Activated CD4-positive, alpha-beta memory T cell treated with anti-CD3 and anti-CD28 coated beads, Interleukin-2, amount 10 ng/mL, durations not matched to agents 7 days and 5 days (primary cell): ENCODE data around the gene ACSS2. TPM values are rescaled to one million over a fixed set of nuclear protein-coding genes. Genes with fewer than 3 reads are reported as not detected.
"Not testable (repeated sequence)": the region's sequence is repeated elsewhere in the genome, so short reads cannot be mapped to it uniquely, and the experiment has no call there.

Source experiments
- CTCF ChIA-PET: fragments of 350-600 bp; sonication (Branson Sonifier 250); formaldehyde crosslinking; loops from one replicate; lab custom pipeline; 2021; ENCODE audit warnings: antibody characterized with exemption, inconsistent platforms; lab: Charles Lee
- POLR2A ChIA-PET: fragments of 350-600 bp; sonication (Branson Sonifier 250); formaldehyde crosslinking; loops from one replicate; lab custom pipeline; 2021; ENCODE audit warnings: antibody characterized with exemption; lab: Charles Lee
- DNase-seq: peaks from one replicate; pipeline ENCODE4 v3.0.0-alpha.2; 2020
- H3K27ac Mint-ChIP-seq: one replicate; pipeline ENCODE4 v1.8.0; 2021; ENCODE audit warnings: mild to moderate bottlenecking, mixed read lengths
- H3K27me3 Mint-ChIP-seq: one replicate; pipeline ENCODE4 v1.8.0; 2021; ENCODE audit warnings: mixed read lengths
- H3K36me3 Mint-ChIP-seq: one replicate; pipeline ENCODE4 v1.8.0; 2021; ENCODE audit warnings: low read depth, mixed read lengths
- H3K4me1 Mint-ChIP-seq: one replicate; pipeline ENCODE4 v1.8.0; 2021; ENCODE audit warnings: mixed read lengths
- H3K4me3 Mint-ChIP-seq: one replicate; pipeline ENCODE4 v1.8.0; 2021; ENCODE audit warnings: mild to moderate bottlenecking, mixed read lengths
- H3K9me3 Mint-ChIP-seq: one replicate; pipeline ENCODE4 v1.8.0; 2021; ENCODE audit warnings: mixed read lengths
- total RNA-seq, 2 experiments: library from RNA; stranded (reverse); gene quantifications; one replicate each; pipeline ENCODE4 v1.2.3, GENCODE V29; 2021

ACSS2 gene
- total RNA-seq, 2 experiments from 2014 or later: 43.5 to 47.5 TPM

GRCh38 chr20:34880215-34880850 is 3.9 kb downstream of the ACSS2 start:
- peaks cover 33% of the 10 kb centered on the region for H3K36me3 Mint-ChIP-seq
- no peak for DNase-seq
- no peaks in the 10 kb centered on the region for H3K9me3 Mint-ChIP-seq
- H3K27ac Mint-ChIP-seq: no peak overlapping the region
- ChIA-PET POLR2A (interaction anchor here (0.6 to 1.1 kb wide), 3 partner anchors 38 to 1149 kb away, joined by 3 to 4 read pairs (median 3); no protein-coding TSS in a partner anchor), CTCF (interaction anchor here (0.7 to 1.2 kb wide), 3 partner anchors 10 to 277 kb away, joined by 3 to 4 read pairs (median 3); no protein-coding TSS in a partner anchor)
- no peaks in the 10 kb centered on the region for H3K27me3 Mint-ChIP-seq
- H3K4me3 Mint-ChIP-seq: no peak overlapping the region
- H3K4me1 Mint-ChIP-seq: peaks cover 54% of the 10 kb centered on the region

- H3K9me3 Mint-ChIP-seq, H3K4me3 Mint-ChIP-seq, H3K27me3 Mint-ChIP-seq, H3K27ac Mint-ChIP-seq, DNase-seq: not testable (repeated sequence)
- ChIA-PET POLR2A (interaction anchor here (0.6 to 1.1 kb wide), 3 partner anchors 37 to 1148 kb away, joined by 3 to 4 read pairs (median 3); no protein-coding TSS in a partner anchor), CTCF (interaction anchor here (0.7 to 1.2 kb wide), 2 partner anchors 10 to 276 kb away, joined by 3 to 4 read pairs; no protein-coding TSS in a partner anchor)
- Mint-ChIP-seq H3K36me3 (peaks cover 36% of the 10 kb centered on the region), H3K4me1 (peaks cover 47% of the 10 kb centered on the region)
These were observed 4.6 kb downstream of the ACSS2 start for GRCh38 chr20:34880971-34881370.

DNA sequence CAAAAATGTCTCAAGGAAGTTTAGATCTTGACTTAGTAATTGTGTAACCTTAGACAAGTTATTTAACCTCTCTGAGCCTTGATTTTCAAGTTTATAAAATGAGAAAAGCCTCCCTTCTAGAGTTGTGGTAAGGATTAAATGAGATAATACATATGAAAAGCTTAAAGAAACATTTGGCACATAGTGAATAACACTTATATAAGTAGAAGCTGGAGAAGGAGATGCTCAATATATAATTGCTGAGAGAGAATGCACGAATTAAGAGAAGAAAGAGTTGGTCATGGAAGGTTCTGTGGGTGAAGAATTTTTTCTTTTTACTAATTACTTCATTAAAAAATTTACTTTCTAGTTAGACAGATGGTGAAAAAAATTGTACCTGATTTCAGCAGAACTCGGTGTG is 5.3 kb downstream of the ACSS2 start:
- Mint-ChIP-seq H3K27me3 (no peaks in the 10 kb centered on the region), H3K36me3 (peaks cover 37% of the 10 kb centered on the region), H3K4me3 (no peak overlapping the region), H3K9me3 (no peaks in the 10 kb centered on the region), H3K27ac (no peak overlapping the region), H3K4me1 (peaks cover 44% of the 10 kb centered on the region)
- CTCF ChIA-PET: interaction anchor here (1.2 to 2.0 kb wide), 2 partner anchors 7 to 9 kb away, joined by 3 to 8 read pairs; no protein-coding TSS in a partner anchor
- no peak for DNase-seq
- POLR2A ChIA-PET: no interaction called here

DNA sequence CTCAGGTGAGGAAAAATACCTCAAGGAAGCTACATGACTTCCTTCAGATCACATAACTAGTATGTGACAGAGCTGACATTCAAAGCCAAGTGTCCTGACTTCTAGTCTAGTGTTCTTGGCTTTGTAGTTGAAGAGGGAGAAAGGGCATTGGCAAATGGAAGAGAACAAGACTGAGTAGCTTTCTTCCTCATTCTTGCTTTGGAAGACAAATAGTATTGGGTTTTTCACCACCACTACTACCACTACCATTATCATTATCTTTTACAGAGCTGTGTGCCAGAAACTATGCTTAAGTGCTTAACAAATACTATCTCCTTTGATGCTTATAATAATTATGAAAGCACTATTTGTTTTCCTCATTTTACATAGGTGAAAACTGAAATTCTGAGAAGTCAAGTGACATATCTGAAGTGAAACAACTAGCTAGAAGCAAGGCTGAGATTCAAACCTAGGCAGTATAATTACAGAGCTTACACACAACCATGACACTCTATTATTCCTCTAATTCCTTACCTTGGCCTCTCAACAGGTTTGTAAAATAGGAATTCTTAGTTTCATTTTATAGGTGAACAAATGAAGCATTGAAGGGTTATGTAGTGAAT is 6.8 kb downstream of the ACSS2 start:
- Mint-ChIP-seq H3K4me1 (peaks cover 33% of the 10 kb centered on the region), H3K9me3 (no peaks in the 10 kb centered on the region), H3K4me3 (no peak overlapping the region), H3K27me3 (no peaks in the 10 kb centered on the region), H3K27ac (peak overlapping the region; percentile 5), H3K36me3 (peaks cover 42% of the 10 kb centered on the region)
- no peak for DNase-seq
- ChIA-PET POLR2A (interaction anchor here (0.7 kb wide), 1 partner anchor 12 kb away, joined by 3 read pairs; no protein-coding TSS in a partner anchor), CTCF (interaction anchor here (2.0 kb wide), 1 partner anchor 9 kb away, joined by 8 read pairs; no protein-coding TSS in a partner anchor)

DNA sequence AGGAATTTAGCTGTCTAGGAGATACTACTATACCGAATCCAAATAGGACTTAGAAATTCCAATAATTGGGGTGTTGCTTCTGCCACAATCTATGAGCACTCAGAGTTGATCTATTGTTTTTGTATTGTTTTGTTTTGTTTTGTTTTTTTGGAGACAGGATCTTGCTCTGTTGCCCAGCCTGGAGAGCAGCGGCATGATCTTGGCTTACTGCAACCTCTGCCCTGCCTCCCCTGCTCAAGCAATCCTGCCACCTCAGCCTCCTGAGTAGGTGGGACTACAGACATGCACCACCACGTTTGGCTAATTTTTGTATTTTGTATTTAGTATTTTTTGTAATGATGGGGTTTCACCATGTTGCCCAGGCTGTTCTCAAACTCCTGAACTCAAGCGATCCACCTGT is 7.4 kb downstream of the ACSS2 start:
- H3K4me1 Mint-ChIP-seq: peaks cover 34% of the 10 kb centered on the region
- no peaks in the 10 kb centered on the region for H3K9me3 Mint-ChIP-seq
- ChIA-PET POLR2A (no interaction called here), CTCF (interaction anchor here (2.0 kb wide), 1 partner anchor 9 kb away, joined by 8 read pairs; no protein-coding TSS in a partner anchor)
- H3K27ac Mint-ChIP-seq: no peak overlapping the region
- H3K4me3 Mint-ChIP-seq: no peak overlapping the region
- H3K27me3 Mint-ChIP-seq: no peaks in the 10 kb centered on the region
- DNase-seq: no peak
- H3K36me3 Mint-ChIP-seq: peaks cover 44% of the 10 kb centered on the region

- Mint-ChIP-seq H3K4me1 (peaks cover 32% of the 10 kb centered on the region), H3K4me3 (no peak overlapping the region), H3K9me3 (no peaks in the 10 kb centered on the region), H3K27ac (no peak overlapping the region), H3K27me3 (no peaks in the 10 kb centered on the region), H3K36me3 (peaks cover 41% of the 10 kb centered on the region)
- CTCF ChIA-PET: no interaction called here
- no peak for DNase-seq
- POLR2A ChIA-PET: interaction anchor here (1.0 kb wide), 1 partner anchor 206 kb away, joined by 3 read pairs; no protein-coding TSS in a partner anchor
These were observed 7.8 kb downstream of the ACSS2 start for GRCh38 chr20:34884260-34884659.

DNA sequence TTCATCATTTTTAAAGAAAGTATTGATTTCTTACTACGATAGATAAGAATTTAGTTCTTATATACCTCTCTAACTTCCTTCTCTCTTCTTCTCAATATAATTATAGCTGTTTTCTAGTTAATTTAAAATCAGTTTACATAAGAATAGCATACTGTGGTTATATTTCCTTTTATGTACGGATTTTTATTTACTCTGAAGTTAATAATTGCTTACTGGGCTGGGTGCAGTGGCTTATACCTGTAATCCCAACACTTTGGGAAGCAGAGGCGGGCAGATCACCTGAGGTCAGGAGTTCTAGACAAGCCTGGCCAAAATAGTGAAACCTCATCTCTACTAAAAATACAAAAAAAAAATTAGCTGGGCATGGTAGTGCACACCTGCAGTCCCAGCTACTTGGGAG is 9.7 kb downstream of the ACSS2 start:
- Mint-ChIP-seq H3K9me3 (no peaks in the 10 kb centered on the region), H3K4me1 (peaks cover 43% of the 10 kb centered on the region), H3K27ac (no peak overlapping the region), H3K36me3 (peaks cover 50% of the 10 kb centered on the region), H3K4me3 (no peak overlapping the region), H3K27me3 (no peaks in the 10 kb centered on the region)
- ChIA-PET CTCF (interaction anchor here (0.6 to 0.7 kb wide), 2 partner anchors 197 to 210 kb away, joined by 3 read pairs; no protein-coding TSS in a partner anchor), POLR2A (interaction anchor here (0.8 kb wide), 1 partner anchor 9 kb away, joined by 4 read pairs; the partner anchor contains the start of gene ACSS2)
- no peak for DNase-seq

- ChIA-PET CTCF (interaction anchor here (1.9 kb wide), 1 partner anchor 11 kb away, joined by 7 read pairs; the partner anchor contains the start of gene ACSS2), POLR2A (interaction anchor here (0.8 kb wide), 1 partner anchor 10 kb away, joined by 4 read pairs; the partner anchor contains the start of gene ACSS2)
- Mint-ChIP-seq H3K27ac (no peak overlapping the region), H3K4me3 (no peak overlapping the region), H3K4me1 (peaks cover 47% of the 10 kb centered on the region), H3K9me3 (no peaks in the 10 kb centered on the region), H3K27me3 (no peaks in the 10 kb centered on the region), H3K36me3 (peaks cover 44% of the 10 kb centered on the region)
- DNase-seq: no peak
These were observed 10.6 kb downstream of the ACSS2 start for GRCh38 chr20:34887023-34887422.

- CTCF ChIA-PET: interaction anchor here (0.6 to 1.9 kb wide), 2 partner anchors 13 to 100 kb away, joined by 3 to 7 read pairs; partner anchors contain the start of gene ACSS2
These were observed 12.1 kb downstream of the ACSS2 start for GRCh38 chr20:34888468-34888867.

GRCh38 chr20:34891166-34892062 is 15.0 kb downstream of the ACSS2 start:
- Mint-ChIP-seq H3K4me1 (peaks cover 42% of the 10 kb centered on the region), H3K36me3 (peaks cover 27% of the 10 kb centered on the region), H3K27me3 (no peaks in the 10 kb centered on the region), H3K4me3 (no peak overlapping the region), H3K27ac (peak overlapping the region; percentile 72), H3K9me3 (no peaks in the 10 kb centered on the region)
- POLR2A ChIA-PET: interaction anchor here (0.6 to 1.1 kb wide), 4 partner anchors 15 to 55 kb away, joined by 3 to 8 read pairs (median 4); partner anchors contain the start of gene ACSS2
- CTCF ChIA-PET: interaction anchor here (0.5 to 1.2 kb wide), 2 partner anchors 14 to 15 kb away, joined by 3 to 5 read pairs; partner anchors contain the start of gene ACSS2
- no peak for DNase-seq

More at GRCh38 chr20:34888468-34888867, 12.1 kb downstream of the ACSS2 start:
- Mint-ChIP-seq H3K27me3 (no peaks in the 10 kb centered on the region), H3K4me3 (no peak overlapping the region), H3K27ac (no peak overlapping the region), H3K36me3 (peaks cover 33% of the 10 kb centered on the region), H3K4me1 (peaks cover 47% of the 10 kb centered on the region), H3K9me3 (no peaks in the 10 kb centered on the region)
- DNase-seq: no peak
- POLR2A ChIA-PET: no interaction called here

GRCh38 chr20:34892671-34893070 is 16.3 kb downstream of the ACSS2 start:
- POLR2A ChIA-PET: interaction anchor here (0.6 to 1.5 kb wide), 3 partner anchors 17 to 103 kb away, joined by 3 to 4 read pairs (median 3); no protein-coding TSS in a partner anchor
- H3K27me3 Mint-ChIP-seq: no peaks in the 10 kb centered on the region

DNA sequence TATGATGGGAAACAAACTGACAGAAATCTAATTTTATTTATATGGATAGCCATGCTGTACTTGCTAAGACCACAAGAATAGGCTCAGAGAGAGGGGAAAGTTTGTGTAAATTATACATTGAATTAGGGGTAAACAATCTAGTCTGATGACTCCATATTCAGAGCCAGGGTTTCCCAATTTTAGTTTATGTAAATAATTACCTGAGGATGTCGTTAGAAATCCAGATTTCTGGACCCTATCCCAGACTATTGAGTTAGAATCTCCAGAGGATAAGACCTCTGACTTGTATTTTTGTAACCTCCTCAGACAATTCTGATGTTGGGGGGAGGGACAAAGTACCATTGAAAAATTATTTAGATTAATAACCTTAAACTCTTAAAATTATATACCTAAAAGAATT is 18.3 kb downstream of the ACSS2 start:
- Mint-ChIP-seq H3K36me3 (peaks cover 22% of the 10 kb centered on the region), H3K4me3 (no peak overlapping the region), H3K27me3 (no peaks in the 10 kb centered on the region), H3K27ac (no peak overlapping the region), H3K9me3 (no peaks in the 10 kb centered on the region), H3K4me1 (peaks cover 35% of the 10 kb centered on the region)
- ChIA-PET CTCF (no interaction called here), POLR2A (interaction anchor here (1.2 kb wide), 1 partner anchor 19 kb away, joined by 4 read pairs; the partner anchor contains the start of gene ACSS2)
- DNase-seq: no peak

More at GRCh38 chr20:34892671-34893070, 16.3 kb downstream of the ACSS2 start:
- Mint-ChIP-seq H3K27ac (peak overlapping the region; percentile 44), H3K4me3 (no peak overlapping the region), H3K36me3 (peaks cover 26% of the 10 kb centered on the region), H3K4me1 (peaks cover 42% of the 10 kb centered on the region), H3K9me3 (no peaks in the 10 kb centered on the region)
- CTCF ChIA-PET: interaction anchor here (0.6 to 1.2 kb wide), 3 partner anchors 18 to 249 kb away, joined by 3 to 4 read pairs (median 3); no protein-coding TSS in a partner anchor
- no peak for DNase-seq
